H9 (cell line): Measurements from ENCODE around the gene NACAD. TPM values are rescaled to one million over a fixed set of nuclear protein-coding genes. Genes with fewer than 3 reads are reported as not detected.

Experiments
- DNase-seq: peaks from one replicate; pipeline ENCODE4 v3.0.0-alpha.2; 2017
- H2AFZ ChIP-seq: one replicate; pipeline ENCODE4 v1.6.1; 2013; ENCODE audit warnings: mild to moderate bottlenecking, low read length, control low read depth, moderate library complexity
- H2AK5ac ChIP-seq: 2 replicates; pipeline ENCODE4 v1.6.1; 2013; ENCODE audit warnings: low read length, control low read depth, mixed read lengths; ENCODE audit not compliant: insufficient read length
- H2BK120ac ChIP-seq: one replicate; pipeline ENCODE4 v1.6.1; 2013; ENCODE audit warnings: low read depth, mild to moderate bottlenecking, low read length, control low read depth, inconsistent platforms; ENCODE audit not compliant: poor library complexity, severe bottlenecking
- H2BK12ac ChIP-seq: 2 replicates; pipeline ENCODE4 v1.6.1; 2013; ENCODE audit warnings: low read length, control low read depth, mixed read lengths, low read depth; ENCODE audit not compliant: insufficient read length
- H2BK15ac ChIP-seq: 2 replicates; pipeline ENCODE4 v1.6.1; 2013; ENCODE audit warnings: low read depth, low read length, control low read depth
- H2BK20ac ChIP-seq: one replicate; pipeline ENCODE4 v1.6.1; 2013; ENCODE audit warnings: low read depth, mild to moderate bottlenecking, low read length, control low read depth, inconsistent platforms; ENCODE audit not compliant: poor library complexity, severe bottlenecking
- H2BK5ac ChIP-seq: 2 replicates; pipeline ENCODE4 v1.6.1; 2013; ENCODE audit warnings: low read length, control low read depth, mixed read lengths; ENCODE audit not compliant: insufficient read length
- H3K14ac ChIP-seq: 2 replicates; pipeline ENCODE4 v1.6.1; 2013; ENCODE audit warnings: low read length, control low read depth; ENCODE audit not compliant: insufficient read depth
- H3K18ac ChIP-seq: 2 replicates; pipeline ENCODE4 v1.6.1; 2013; ENCODE audit warnings: low read depth, mild to moderate bottlenecking, mixed read lengths, low read length, control low read depth; ENCODE audit not compliant: insufficient read length
- H3K23ac ChIP-seq: 2 replicates; pipeline ENCODE4 v1.6.1; 2013; ENCODE audit warnings: low read length, control low read depth, mixed read lengths, low read depth; ENCODE audit not compliant: insufficient read length
- H3K23me2 ChIP-seq: 2 replicates; pipeline ENCODE4 v1.6.1; 2013; ENCODE audit warnings: low read depth, mild to moderate bottlenecking, mixed read lengths, low read length, control low read depth; ENCODE audit not compliant: insufficient read length, poor library complexity, severe bottlenecking
- H3K27ac ChIP-seq: 2 replicates; pipeline ENCODE4 v1.5.1; 2013; ENCODE audit warnings: low read length, control low read depth, mixed read lengths, low read depth; ENCODE audit not compliant: insufficient read length
- H3K27me3 ChIP-seq: 2 replicates; pipeline ENCODE4 v1.6.1; 2013; ENCODE audit warnings: low read length, control low read depth, inconsistent platforms; ENCODE audit not compliant: insufficient read depth
- H3K4ac ChIP-seq: 2 replicates; pipeline ENCODE4 v1.6.1; 2013; ENCODE audit warnings: low read depth, mild to moderate bottlenecking, control low read depth, inconsistent platforms, low read length, moderate library complexity
- H3K4me1 ChIP-seq: 2 replicates; pipeline ENCODE4 v1.6.1; 2013; ENCODE audit warnings: low read length, control low read depth, inconsistent platforms; ENCODE audit not compliant: insufficient read depth
- H3K4me2 ChIP-seq: 2 replicates; pipeline ENCODE4 v1.6.1; 2013; ENCODE audit warnings: low read length, control low read depth, mixed read lengths; ENCODE audit not compliant: insufficient read length, insufficient read depth
- H3K56ac ChIP-seq: 2 replicates; pipeline ENCODE4 v1.6.1; 2013; ENCODE audit warnings: low read depth, mild to moderate bottlenecking, mixed read lengths, low read length, control low read depth; ENCODE audit not compliant: insufficient read length
- H3K79me1 ChIP-seq: 2 replicates; pipeline ENCODE4 v1.6.1; 2013; ENCODE audit warnings: low read depth, mild to moderate bottlenecking, moderate library complexity, low read length, control low read depth, inconsistent platforms; ENCODE audit not compliant: insufficient read depth, poor library complexity, severe bottlenecking
- H3K79me2 ChIP-seq: 2 replicates; pipeline ENCODE4 v1.6.1; 2013; ENCODE audit warnings: low read length, control low read depth, inconsistent platforms; ENCODE audit not compliant: insufficient read depth
- H3K9ac ChIP-seq: 2 replicates; pipeline ENCODE4 v1.6.1; 2013; ENCODE audit warnings: low read length, control low read depth, mixed read lengths; ENCODE audit not compliant: insufficient read length; ENCODE audit errors: extremely low read depth
- H3K9me3 ChIP-seq: one replicate; pipeline ENCODE4 v1.6.1; 2013; ENCODE audit warnings: low read depth, low read length, inconsistent platforms; ENCODE audit not compliant: control insufficient read depth
- H3T11ph ChIP-seq: one replicate; pipeline ENCODE4 v1.6.1; 2013; ENCODE audit warnings: mild to moderate bottlenecking, low read length, control low read depth, inconsistent platforms
- H4K20me1 ChIP-seq: one replicate; pipeline ENCODE4 v1.6.1; 2013; ENCODE audit not compliant: control insufficient read depth, insufficient read length, insufficient read depth
- H4K5ac ChIP-seq: 2 replicates; pipeline ENCODE4 v1.6.1; 2013; ENCODE audit warnings: low read depth, mild to moderate bottlenecking, mixed read lengths, low read length, control low read depth; ENCODE audit not compliant: insufficient read length
- H4K8ac ChIP-seq: replicated peaks from 2 replicates; pipeline ENCODE4 v1.6.1; 2013; ENCODE audit warnings: low read length, control low read depth, mixed read lengths, low read depth; ENCODE audit not compliant: insufficient read length
- H4K91ac ChIP-seq: 2 replicates; pipeline ENCODE4 v1.6.1; 2013; ENCODE audit warnings: low read depth, mild to moderate bottlenecking, moderate library complexity, mixed read lengths, low read length, control low read depth; ENCODE audit not compliant: insufficient read length
- H3K27ac Mint-ChIP-seq, 3 experiments: 2 replicates in 2 of 3; 3 replicates in 1 of 3; pipeline ENCODE4 v1.8.0; 2020 to 2021; ENCODE audit warnings: mixed read lengths in 3 of 3, mild to moderate bottlenecking in 1 of 3, moderate library complexity in 1 of 3
- H3K27me3 Mint-ChIP-seq: 2 replicates; pipeline ENCODE4 v1.8.0; 2021; ENCODE audit warnings: low read depth, mild to moderate bottlenecking, moderate library complexity, mixed read lengths
- H3K36me3 Mint-ChIP-seq, 3 experiments: 2 replicates in 2 of 3; 3 replicates in 1 of 3; pipeline ENCODE4 v1.8.0; 2020 to 2021; ENCODE audit warnings: low read depth in 3 of 3, mixed read lengths in 3 of 3; ENCODE audit not compliant: insufficient read depth in 1 of 3
- H3K4me1 Mint-ChIP-seq, 2 experiments: 2 replicates each; pipeline ENCODE4 v1.8.0; 2020; ENCODE audit warnings: mixed read lengths in 2 of 2
- H3K4me3 Mint-ChIP-seq, 2 experiments: 2 replicates in 1 of 2; 3 replicates in 1 of 2; pipeline ENCODE4 v1.8.0; 2020 to 2021; ENCODE audit warnings: mild to moderate bottlenecking in 2 of 2, mixed read lengths in 2 of 2, moderate library complexity in 1 of 2
- H3K9me3 Mint-ChIP-seq, 2 experiments: 2 replicates in 1 of 2; 3 replicates in 1 of 2; pipeline ENCODE4 v1.8.0; 2020; ENCODE audit warnings: mild to moderate bottlenecking in 2 of 2, mixed read lengths in 2 of 2, moderate library complexity in 1 of 2
- CTCF ChIP-seq: fragments of 200-600 bp; sonication (generic); conservative IDR thresholded peaks from 3 replicates; pipeline ENCODE4 v1.8.0; 2021; ENCODE audit warnings: antibody characterized with exemption, mild to moderate bottlenecking
- WGBS: extraction: QIAGEN DNeasy Blood & Tissue Kit; methylation state at CpG from one replicate; pipeline ENCODE4 v1.1.7; 2013; ENCODE audit warnings: missing lambda C conversion rate, low lambda C conversion rate, mixed read lengths; ENCODE audit not compliant: insufficient read length; ENCODE audit errors: extremely low coverage; 5-methylcytosine and 5-hydroxymethylcytosine counted together
- long read RNA-seq: library from polyadenylated mRNA; unstranded; transcript quantifications from one replicate; pipeline ENCODE4 v2.0.0, GENCODE V29; 2020
- total RNA-seq: library from RNA; stranded (reverse); gene quantifications from 2 replicates; pipeline ENCODE4 v1.2.1, GENCODE V29; 2021

The NACAD gene, protein sequence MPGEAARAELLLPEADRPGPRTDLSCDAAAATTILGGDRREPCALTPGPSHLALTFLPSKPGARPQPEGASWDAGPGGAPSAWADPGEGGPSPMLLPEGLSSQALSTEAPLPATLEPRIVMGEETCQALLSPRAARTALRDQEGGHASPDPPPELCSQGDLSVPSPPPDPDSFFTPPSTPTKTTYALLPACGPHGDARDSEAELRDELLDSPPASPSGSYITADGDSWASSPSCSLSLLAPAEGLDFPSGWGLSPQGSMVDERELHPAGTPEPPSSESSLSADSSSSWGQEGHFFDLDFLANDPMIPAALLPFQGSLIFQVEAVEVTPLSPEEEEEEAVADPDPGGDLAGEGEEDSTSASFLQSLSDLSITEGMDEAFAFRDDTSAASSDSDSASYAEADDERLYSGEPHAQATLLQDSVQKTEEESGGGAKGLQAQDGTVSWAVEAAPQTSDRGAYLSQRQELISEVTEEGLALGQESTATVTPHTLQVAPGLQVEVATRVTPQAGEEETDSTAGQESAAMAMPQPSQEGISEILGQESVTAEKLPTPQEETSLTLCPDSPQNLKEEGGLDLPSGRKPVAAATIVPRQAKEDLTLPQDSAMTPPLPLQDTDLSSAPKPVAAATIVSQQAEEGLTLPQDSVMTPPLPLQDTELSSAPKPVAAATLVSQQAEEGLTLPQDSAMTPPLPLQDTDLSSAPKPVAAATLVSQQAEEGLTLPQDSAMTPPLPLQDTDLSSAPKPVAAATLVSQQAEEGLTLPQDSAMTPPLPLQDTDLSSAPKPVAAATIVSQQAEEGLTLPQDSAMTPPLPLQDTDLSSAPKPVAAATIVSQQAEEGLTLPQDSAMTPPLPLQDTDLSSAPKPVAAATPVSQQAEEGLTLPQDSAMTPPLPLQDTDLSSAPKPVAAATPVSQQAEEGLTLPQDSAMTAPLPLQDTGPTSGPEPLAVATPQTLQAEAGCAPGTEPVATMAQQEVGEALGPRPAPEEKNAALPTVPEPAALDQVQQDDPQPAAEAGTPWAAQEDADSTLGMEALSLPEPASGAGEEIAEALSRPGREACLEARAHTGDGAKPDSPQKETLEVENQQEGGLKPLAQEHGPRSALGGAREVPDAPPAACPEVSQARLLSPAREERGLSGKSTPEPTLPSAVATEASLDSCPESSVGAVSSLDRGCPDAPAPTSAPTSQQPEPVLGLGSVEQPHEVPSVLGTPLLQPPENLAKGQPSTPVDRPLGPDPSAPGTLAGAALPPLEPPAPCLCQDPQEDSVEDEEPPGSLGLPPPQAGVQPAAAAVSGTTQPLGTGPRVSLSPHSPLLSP (N-terminal part only)
- total RNA-seq: 6.4 and 8.0 TPM in 2 replicates
- long read RNA-seq, partial matches to known transcripts: 7 of 7 reads
- long read RNA-seq, other reads (novel, unspliced or antisense): 0 of 7 reads

- Histone ChIP-seq H2BK20ac (no peak within 1 kb of the TSS), H3K27ac (no peak within 1 kb of the TSS), H2AFZ (no peak within 1 kb of the TSS), H3K79me1 (no peaks in the 10 kb centered on the region), H2BK5ac (no peak within 1 kb of the TSS), H3K14ac (no peak within 1 kb of the TSS), H2BK120ac (no peak within 1 kb of the TSS), H3T11ph (no peak within 1 kb of the TSS), H3K4me1 (peaks cover 3% of the 10 kb centered on the region; the same call in 1 of the 2 replicates), H4K20me1 (no peaks in the 10 kb centered on the region), H3K4ac (no peak within 1 kb of the TSS), H3K4me2 (peak within 1 kb of the TSS; percentile 22), H4K5ac (no peak within 1 kb of the TSS), H3K23ac (no peak within 1 kb of the TSS), H3K79me2 (no peaks in the 10 kb centered on the region), H2AK5ac (no peak within 1 kb of the TSS), H3K9ac (no peak within 1 kb of the TSS), H4K8ac (no peak within 1 kb of the TSS), H2BK12ac (no peak within 1 kb of the TSS), H3K27me3 (no peaks in the 10 kb centered on the region), H3K9me3 (no peaks in the 10 kb centered on the region), H3K23me2 (no peaks in the 10 kb centered on the region), H2BK15ac (no peak within 1 kb of the TSS), H3K18ac (no peak within 1 kb of the TSS), H4K91ac (no peak within 1 kb of the TSS), H3K56ac (no peak within 1 kb of the TSS)
- peak within 1 kb of the TSS; percentile 70 to 86 for H3K4me3 Mint-ChIP-seq
- peaks cover 14 to 15% of the 10 kb centered on the region in 2 experiments for H3K4me1 Mint-ChIP-seq
- peaks cover 0 to 2% of the 10 kb centered on the region in 2 experiments; a peak in 1 of 5 replicates for H3K9me3 Mint-ChIP-seq
- TF ChIP-seq CTCF: no peak
- DNase-seq: no peak
- peaks cover 29% of the 10 kb centered on the region for H3K27me3 Mint-ChIP-seq
- no peaks in the 10 kb centered on the region for H3K36me3 Mint-ChIP-seq
- WGBS: no CpG with 5 or more reads among the region's 50 CpGs
- H3K27ac Mint-ChIP-seq: no peak within 1 kb of the TSS
These were observed at the start of gene NACAD for GRCh38 chr7:45088821-45089340. NACAD (minus strand) TSS chr7:45088969; CDS start chr7:45088894, 75 bp downstream.
